Suprapubic skin (tissue), 4 donors: ENCODE measurements around the gene NLRC5. TPM values are rescaled to one million over a fixed set of nuclear protein-coding genes. Genes with fewer than 3 reads are reported as not detected.
"Not testable (repeated sequence)": the region's sequence is repeated elsewhere in the genome, so short reads cannot be mapped to it uniquely, and the experiment has no call there.

Experiments used
- DNase-seq, 2 donors: peaks; one replicate each; pipeline ENCODE4 v3.0.0-alpha.2; 2019; ENCODE audit warnings: low spot score in 2 of 2
- H3K27ac ChIP-seq: fragments of 200-600 bp; sonication (generic); one replicate; pipeline ENCODE4 v1.5.1; 2019
- H3K27me3 ChIP-seq: fragments of 200-600 bp; sonication (generic); one replicate; pipeline ENCODE4 v1.5.1; 2019
- H3K36me3 ChIP-seq: fragments of 200-600 bp; sonication (generic); one replicate; pipeline ENCODE4 v1.5.1; 2019
- H3K4me1 ChIP-seq: fragments of 200-600 bp; sonication (generic); one replicate; pipeline ENCODE4 v1.5.1; 2019
- H3K4me3 ChIP-seq: fragments of 200-600 bp; sonication (generic); one replicate; pipeline ENCODE4 v1.5.1; 2019; ENCODE audit warnings: mild to moderate bottlenecking
- H3K9me3 ChIP-seq: fragments of 200-600 bp; sonication (generic); one replicate; pipeline ENCODE4 v1.5.1; 2019
- EP300 ChIP-seq: sonication (generic); formaldehyde crosslinking; IDR thresholded peaks from one replicate; pipeline ENCODE4 v1.6.1; 2017; ENCODE audit warnings: antibody characterized with exemption
- POLR2A ChIP-seq, 2 donors: fragments of 450-650 bp; IDR thresholded peaks; one replicate each; pipeline ENCODE4 v1.6.1; 2017; ENCODE audit warnings: antibody characterized with exemption in 2 of 2, mild to moderate bottlenecking in 2 of 2, moderate library complexity in 2 of 2
- POLR2AphosphoS5 ChIP-seq, 3 donors: sonication (generic); formaldehyde crosslinking; IDR thresholded peaks; one replicate each; pipeline ENCODE4 v1.6.1; 2017; ENCODE audit warnings: antibody characterized with exemption in 3 of 3
- WGBS: methylation state at CpG from one replicate; pipeline ENCODE4 v1.1.5; 2018; 5-methylcytosine and 5-hydroxymethylcytosine counted together
- total RNA-seq, 4 donors: library from RNA; depleted of rRNA; stranded (reverse); fragments of >200 nt; gene quantifications; one replicate each; pipeline ENCODE4 v1.1.0, GENCODE V29; 2016
- TF ChIP-seq, protein P1 (sequence below), 2 donors: fragments of 200-600 bp in 1 of 2; fragments of 450-650 bp in 1 of 2; sonication (generic) in 1 of 2; IDR thresholded peaks; one replicate each; pipeline ENCODE4 v1.5.1; 2016 to 2019; ENCODE audit warnings: antibody characterized with exemption in 2 of 2, mild to moderate bottlenecking in 1 of 2, moderate library complexity in 1 of 2

The NLRC5 gene
- total RNA-seq, 4 donors from 2014 or later, result 36.9 to 133 (median 54.4) TPM

GRCh38 chr16:57060323-57061083, 71.1 kb downstream of the NLRC5 start:
- H3K4me1 ChIP-seq, result peaks cover 12% of the 10 kb centered on the region
- peak overlapping the region; percentile 80 for H3K27ac ChIP-seq
- no peak for DNase-seq
- H3K27me3 ChIP-seq, result no peaks in the 10 kb centered on the region
- H3K9me3 ChIP-seq, result no peaks in the 10 kb centered on the region
- TF ChIP-seq POLR2A (IDR thresholded peaks at IDR 0.05) (no peak), POLR2AphosphoS5 (IDR thresholded peaks at IDR 0.05) (no peak), EP300 (no peak)
- TF ChIP-seq, protein P1, sequence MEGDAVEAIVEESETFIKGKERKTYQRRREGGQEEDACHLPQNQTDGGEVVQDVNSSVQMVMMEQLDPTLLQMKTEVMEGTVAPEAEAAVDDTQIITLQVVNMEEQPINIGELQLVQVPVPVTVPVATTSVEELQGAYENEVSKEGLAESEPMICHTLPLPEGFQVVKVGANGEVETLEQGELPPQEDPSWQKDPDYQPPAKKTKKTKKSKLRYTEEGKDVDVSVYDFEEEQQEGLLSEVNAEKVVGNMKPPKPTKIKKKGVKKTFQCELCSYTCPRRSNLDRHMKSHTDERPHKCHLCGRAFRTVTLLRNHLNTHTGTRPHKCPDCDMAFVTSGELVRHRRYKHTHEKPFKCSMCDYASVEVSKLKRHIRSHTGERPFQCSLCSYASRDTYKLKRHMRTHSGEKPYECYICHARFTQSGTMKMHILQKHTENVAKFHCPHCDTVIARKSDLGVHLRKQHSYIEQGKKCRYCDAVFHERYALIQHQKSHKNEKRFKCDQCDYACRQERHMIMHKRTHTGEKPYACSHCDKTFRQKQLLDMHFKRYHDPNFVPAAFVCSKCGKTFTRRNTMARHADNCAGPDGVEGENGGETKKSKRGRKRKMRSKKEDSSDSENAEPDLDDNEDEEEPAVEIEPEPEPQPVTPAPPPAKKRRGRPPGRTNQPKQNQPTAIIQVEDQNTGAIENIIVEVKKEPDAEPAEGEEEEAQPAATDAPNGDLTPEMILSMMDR (IDR thresholded peaks at IDR 0.05), result no peak
- 75% methylated on average over 8 of the region's 9 CpGs for WGBS
- peaks cover 33% of the 10 kb centered on the region for H3K36me3 ChIP-seq
- no peak overlapping the region for H3K4me3 ChIP-seq

DNA sequence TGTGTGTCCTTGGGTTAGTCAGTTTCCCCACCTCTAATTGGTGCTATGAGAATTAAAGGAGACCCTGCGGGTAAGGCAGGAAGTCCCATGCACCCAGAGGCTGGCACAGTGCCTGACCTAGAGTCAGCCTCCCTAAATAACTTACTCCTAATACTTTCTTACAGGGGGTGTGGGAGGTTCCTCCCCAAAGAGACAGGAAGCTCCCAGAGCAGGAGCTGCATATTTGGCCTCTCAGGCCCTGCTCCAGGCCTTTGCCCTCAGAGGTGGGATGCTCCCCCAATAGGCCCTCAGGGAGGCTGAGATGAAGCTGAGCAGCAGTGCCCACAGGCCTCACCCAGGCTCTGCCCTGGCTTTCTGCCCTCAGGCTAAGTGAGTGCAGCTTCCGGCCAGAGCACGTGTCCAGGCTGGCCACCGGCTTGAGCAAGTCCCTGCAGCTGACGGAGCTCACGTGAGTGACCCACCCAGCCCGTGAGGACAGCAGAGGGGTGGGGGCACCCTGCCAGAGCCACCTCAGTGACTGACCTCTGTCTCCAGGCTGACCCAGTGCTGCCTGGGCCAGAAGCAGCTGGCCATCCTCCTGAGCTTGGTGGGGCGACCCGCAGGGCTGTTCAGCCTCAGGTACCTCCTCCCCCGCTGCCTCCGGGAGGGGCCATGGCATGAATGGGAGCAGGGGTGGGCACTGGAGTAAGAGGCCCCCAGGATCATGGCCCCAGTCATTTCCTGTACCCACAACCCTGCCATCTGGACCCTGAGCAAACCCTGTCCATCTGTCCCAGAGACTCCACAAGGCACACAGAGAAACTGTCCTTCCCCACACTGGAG, 71.9 kb downstream of the NLRC5 start:
- Histone ChIP-seq H3K27me3 (no peaks in the 10 kb centered on the region), H3K4me3 (no peak overlapping the region), H3K4me1 (peaks cover 12% of the 10 kb centered on the region), H3K9me3 (no peaks in the 10 kb centered on the region), H3K36me3 (peaks cover 27% of the 10 kb centered on the region), H3K27ac (peak overlapping the region; percentile 80)
- TF ChIP-seq POLR2AphosphoS5 (IDR thresholded peaks at IDR 0.05), result no peak
- TF ChIP-seq, protein P1 (IDR thresholded peaks at IDR 0.05), result no peak
- no peak for TF ChIP-seq POLR2A (IDR thresholded peaks at IDR 0.05)
- TF ChIP-seq EP300, result no peak
- 38% methylated on average over 11 of the region's 11 CpGs for WGBS
- DNase-seq, result peak; percentile 89 to 91

DNA sequence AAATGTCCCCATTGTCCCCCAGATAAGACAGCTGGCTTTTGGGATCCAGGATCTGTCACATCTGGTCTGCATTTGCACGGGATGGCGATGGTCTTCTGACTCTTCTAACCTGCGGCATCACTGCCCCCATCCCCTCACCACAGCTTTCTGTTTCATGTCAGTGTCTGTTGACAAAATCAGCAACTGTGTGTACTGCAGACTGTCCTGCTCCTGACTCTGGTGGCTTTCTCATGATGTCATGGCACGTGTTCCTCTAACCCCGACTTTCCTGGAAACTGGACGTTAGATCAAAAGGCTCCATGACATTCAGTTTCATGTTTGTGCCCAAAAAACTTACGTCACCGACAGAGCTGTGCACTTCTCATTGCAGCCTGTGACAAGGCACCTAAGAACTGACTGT, 73.0 kb downstream of the NLRC5 start:
- Histone ChIP-seq H3K9me3 (no peaks in the 10 kb centered on the region), H3K4me1 (peaks cover 12% of the 10 kb centered on the region), H3K4me3 (no peak overlapping the region), H3K27ac (peak overlapping the region; percentile 80), H3K27me3 (no peaks in the 10 kb centered on the region), H3K36me3 (peaks cover 19% of the 10 kb centered on the region)
- DNase-seq, result no peak
- TF ChIP-seq POLR2A (IDR thresholded peaks at IDR 0.05), result no peak
- no peak for TF ChIP-seq EP300
- WGBS, result 67% methylated on average over 8 of the region's 8 CpGs

DNA sequence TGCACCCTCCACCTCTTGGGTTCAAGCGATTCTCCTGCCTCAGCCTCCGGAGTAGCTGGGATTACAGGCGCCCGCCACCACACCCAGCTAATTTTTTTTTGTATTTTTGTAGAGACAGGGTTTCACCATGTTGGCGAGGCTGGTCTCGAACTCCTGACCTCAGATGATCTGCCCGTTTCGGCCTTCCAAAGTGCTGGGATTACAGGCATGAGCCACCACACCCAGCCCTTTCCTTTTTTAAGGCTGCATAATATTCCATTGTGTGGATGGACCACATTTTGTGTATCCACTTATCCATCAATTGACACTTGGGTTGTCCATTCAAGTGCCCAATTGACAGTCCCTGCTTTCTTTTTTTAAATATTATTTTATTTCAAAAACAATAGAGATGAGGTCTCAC, 73.8 kb downstream of the NLRC5 start:
- DNase-seq, result not testable (repeated sequence)

GRCh38 chr16:57064995-57065394, 75.6 kb downstream of the NLRC5 start:
- TF ChIP-seq EP300, result no peak
- TF ChIP-seq POLR2A (IDR thresholded peaks at IDR 0.05), result no peak
- no peak for TF ChIP-seq POLR2AphosphoS5 (IDR thresholded peaks at IDR 0.05)
- TF ChIP-seq, protein P1 (IDR thresholded peaks at IDR 0.05), result no peak
- WGBS, result 84% methylated on average over 5 of the region's 5 CpGs
- H3K36me3 ChIP-seq, result peaks cover 8% of the 10 kb centered on the region

More for the DNA sequence above, 73.8 kb downstream of the NLRC5 start:
- not testable (repeated sequence) for H3K27ac ChIP-seq, H3K9me3 ChIP-seq, H3K27me3 ChIP-seq, H3K4me3 ChIP-seq
- Histone ChIP-seq H3K36me3 (peaks cover 18% of the 10 kb centered on the region), H3K4me1 (peaks cover 12% of the 10 kb centered on the region)
- 84% methylated on average over 8 of the region's 8 CpGs for WGBS

DNA sequence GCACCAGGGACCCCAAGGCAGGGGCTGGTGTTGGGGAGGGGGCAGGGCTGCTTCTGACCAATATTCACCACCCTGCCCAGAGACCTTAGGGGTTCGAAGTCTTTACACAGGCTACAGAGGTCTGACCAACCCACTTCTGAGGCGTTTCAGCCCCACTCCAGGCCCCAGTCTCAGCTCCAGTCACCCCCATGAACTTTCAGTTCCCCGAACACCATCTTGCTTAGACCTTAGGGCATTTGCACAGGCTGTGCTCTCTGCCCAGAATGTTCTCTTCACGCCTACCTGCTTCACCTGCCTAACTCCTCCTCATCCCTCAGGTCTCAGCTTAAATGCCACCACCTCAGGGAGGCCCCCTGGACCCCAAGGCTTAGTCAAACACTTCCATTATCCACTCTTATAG, 77.3 kb downstream of the NLRC5 start:
- Histone ChIP-seq H3K4me3 (no peak overlapping the region), H3K4me1 (peaks cover 2% of the 10 kb centered on the region), H3K27ac (no peak overlapping the region), H3K9me3 (no peaks in the 10 kb centered on the region), H3K27me3 (no peaks in the 10 kb centered on the region), H3K36me3 (peaks cover 8% of the 10 kb centered on the region)
- TF ChIP-seq, protein P1 (IDR thresholded peaks at IDR 0.05), result no peak
- TF ChIP-seq POLR2A (IDR thresholded peaks at IDR 0.05), result no peak
- TF ChIP-seq EP300, result no peak
- TF ChIP-seq POLR2AphosphoS5 (IDR thresholded peaks at IDR 0.05), result no peak
- WGBS, result 84% methylated on average over 4 of the region's 4 CpGs
- DNase-seq, result no peak

More at GRCh38 chr16:57064995-57065394, 75.6 kb downstream of the NLRC5 start:
- no peaks in the 10 kb centered on the region for H3K27me3 ChIP-seq
- no peak overlapping the region for H3K27ac ChIP-seq
- H3K4me1 ChIP-seq, result peaks cover 12% of the 10 kb centered on the region
- H3K9me3 ChIP-seq, result no peaks in the 10 kb centered on the region
- H3K4me3 ChIP-seq, result no peak overlapping the region
- no peak for DNase-seq
